GM21360 (cell line): ENCODE results near the gene ARHGEF3.
"Not testable (repeated sequence)": the region's sequence is repeated elsewhere in the genome, so short reads cannot be mapped to it uniquely, and the experiment has no call there.

Experiments
- ATAC-seq: cut with Tn5 transposase; IDR thresholded peaks from one replicate; pipeline ENCODE4 v1.9.1; 2021; ENCODE audit warnings: mild to moderate bottlenecking, moderate library complexity; ENCODE audit not compliant: unreplicated experiment

Gene ARHGEF3

DNA sequence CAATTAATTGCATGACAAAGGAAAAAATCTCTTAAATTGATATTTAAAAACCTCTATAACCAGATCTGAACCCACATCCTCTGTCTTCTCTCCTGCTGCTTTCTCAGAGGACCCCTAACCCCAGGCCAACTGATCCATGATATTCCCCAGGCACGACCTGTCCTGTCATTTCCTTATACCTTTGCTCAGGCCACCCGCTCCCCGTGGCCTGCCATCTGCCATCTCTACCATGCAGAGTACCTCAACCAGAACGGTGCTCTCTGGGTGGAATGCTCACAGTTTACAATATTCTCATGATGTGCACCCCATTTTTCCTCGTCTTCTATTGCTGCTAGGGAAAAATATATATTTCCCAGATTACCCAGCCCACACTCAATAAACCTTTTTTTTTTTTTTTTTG lies 57.7 kb downstream of the ARHGEF3 start:
- no peak for ATAC-seq

DNA sequence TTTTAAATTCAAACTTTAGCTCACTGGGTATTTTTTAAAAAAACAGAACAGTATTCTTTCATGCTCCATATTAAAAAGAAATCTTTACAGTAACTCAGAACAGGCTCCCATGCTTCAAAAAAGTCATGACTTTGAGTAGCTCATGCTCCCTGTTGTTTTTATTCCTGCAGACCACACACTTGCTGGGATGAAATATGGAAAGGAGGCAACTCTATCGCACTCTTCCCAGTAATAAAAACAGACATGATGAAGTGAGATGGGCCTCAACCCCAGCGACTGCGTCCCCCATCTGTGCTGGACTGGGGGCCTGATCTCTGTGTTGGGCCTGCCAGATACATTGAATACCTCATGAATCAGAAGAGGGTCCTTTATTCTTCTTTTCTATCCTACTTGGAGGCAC lies 58.9 kb downstream of the ARHGEF3 start:
- ATAC-seq = no peak

DNA sequence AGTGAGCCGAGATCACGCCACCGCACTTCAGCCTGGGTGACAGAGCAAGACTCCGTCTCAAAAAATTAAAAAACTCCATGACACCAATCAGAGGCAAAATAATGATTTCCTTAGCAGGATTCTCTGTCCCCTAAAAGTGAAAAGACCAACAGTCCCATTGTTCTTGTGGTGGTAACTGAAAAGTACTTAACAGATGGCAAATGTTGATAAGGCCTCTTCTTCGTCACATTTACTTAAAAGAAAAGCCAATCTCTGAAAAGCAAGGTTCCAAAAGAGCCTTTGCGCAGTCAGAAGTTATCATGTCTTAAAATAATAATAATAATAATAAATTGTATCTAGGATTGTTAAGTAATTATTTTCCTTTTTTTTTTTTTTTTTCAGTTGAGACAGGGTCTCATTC lies 62.7 kb downstream of the ARHGEF3 start:
- ATAC-seq = no peak

DNA sequence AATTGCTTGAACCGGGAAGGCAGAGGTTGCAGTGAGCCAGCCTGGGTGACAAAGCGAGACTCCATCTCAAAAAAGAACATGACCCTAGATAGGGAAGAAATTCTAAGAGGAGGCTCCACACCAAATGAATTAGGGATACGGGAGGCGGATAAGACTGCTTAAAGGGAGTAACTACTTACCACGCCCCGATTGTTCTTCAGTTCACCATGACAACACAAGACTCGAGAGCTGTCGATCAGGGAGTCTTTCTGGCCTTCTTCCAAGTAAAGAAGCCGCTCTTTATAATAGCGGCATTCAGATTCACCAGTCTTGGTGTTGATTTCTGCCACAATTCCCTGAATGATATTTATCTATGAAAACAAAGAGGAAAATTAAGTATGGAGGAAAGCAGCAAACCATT lies 64.7 kb downstream of the ARHGEF3 start:
- no peak for ATAC-seq

DNA sequence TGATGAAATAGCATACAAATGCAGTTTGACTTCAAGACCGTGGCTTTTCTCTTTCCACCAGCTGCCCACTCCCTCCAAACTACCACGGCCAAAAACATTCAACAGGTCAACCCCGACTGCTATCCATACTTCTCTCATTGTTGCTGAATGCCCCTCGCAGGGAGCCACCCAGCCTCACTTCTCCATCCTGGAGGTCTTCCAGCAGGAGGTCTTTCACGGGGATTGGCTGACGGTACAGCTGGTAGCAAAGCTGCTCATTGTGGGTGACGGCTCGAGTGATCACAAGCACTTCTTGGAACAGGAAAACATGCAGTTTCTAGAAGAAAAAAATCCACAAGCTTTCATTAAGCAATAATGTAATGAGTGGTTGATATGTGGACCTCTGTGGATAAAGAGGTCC lies 69.6 kb downstream of the ARHGEF3 start:
- no peak for ATAC-seq

DNA sequence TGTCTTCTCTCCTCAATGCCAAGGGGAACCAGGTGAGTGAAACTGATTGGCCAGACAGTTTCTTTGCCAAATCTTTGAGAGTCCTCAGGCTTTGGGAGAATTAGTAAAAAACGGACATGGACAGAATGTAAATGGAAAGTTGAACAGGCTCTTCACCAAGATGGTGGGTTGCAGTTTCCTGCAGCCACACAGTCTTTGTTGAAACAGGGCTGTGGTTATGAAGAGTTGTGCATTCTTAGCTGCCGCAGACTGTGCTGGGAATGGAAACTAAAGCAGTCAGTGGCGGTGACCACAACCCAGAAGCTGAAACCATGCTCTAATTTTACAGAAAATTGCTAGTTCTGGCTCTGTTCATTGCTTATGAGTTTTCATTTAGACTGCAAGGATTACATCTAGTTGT lies 76.6 kb downstream of the ARHGEF3 start:
- ATAC-seq = peak; percentile 96

DNA sequence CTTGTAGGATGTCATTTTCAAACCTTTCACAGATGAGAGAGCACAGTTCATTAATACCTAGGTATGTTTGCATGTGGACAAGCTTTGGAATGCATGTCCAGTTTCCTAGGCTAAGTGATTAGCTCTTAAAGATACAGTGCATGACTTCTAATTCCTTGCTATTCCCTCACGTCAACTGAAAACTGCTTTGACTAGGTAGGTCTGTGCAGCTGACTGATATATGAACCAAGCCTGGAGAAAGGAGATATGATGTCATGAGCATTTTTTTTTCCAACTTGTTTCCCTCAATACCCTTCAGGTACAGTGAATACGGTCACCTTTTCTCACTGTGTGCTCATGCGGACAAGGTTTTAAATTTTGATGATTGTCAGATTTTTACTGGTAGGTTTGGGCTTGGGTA lies 77.1 kb downstream of the ARHGEF3 start:
- no peak for ATAC-seq

DNA sequence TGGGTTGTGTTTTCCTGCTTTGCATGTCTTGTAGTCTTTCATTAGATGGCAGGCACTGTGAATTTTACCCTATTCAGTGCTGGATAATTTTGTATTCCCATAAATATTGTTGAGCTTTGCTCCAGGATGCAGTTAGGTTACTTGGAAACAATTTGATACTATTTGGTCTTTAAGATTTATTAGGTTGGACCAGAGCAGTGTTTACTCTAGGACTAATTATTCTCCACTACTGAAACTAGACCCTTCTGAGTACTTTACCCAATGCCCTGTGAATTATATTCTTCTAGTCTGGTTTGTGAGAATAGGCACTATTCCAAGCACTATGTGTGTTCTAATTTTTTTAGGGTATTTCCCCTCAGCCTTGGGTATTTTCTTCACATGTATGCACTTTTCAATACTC lies 80.9 kb downstream of the ARHGEF3 start:
- ATAC-seq = no peak

DNA sequence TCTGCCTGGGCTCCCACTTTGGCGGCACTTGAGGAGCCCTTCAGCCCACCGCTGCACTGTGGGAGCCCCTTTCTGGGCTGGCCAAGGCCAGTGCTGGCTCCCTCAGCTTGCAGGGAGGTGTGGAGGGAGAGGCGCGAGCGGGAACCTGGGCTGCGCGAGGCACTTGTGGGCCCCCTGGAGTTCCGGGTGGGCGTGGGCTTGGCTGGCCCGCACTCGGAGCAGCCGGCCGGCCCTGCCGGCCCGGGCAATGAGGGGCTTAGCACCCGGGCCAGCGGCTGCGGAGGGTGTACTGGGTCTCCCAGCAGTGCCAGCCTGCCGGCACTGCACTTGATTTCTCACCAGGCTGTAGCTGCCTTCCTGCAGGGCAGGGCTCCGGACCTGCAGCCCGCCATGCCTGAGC lies 82.9 kb downstream of the ARHGEF3 start:
- ATAC-seq = not testable (repeated sequence)

DNA sequence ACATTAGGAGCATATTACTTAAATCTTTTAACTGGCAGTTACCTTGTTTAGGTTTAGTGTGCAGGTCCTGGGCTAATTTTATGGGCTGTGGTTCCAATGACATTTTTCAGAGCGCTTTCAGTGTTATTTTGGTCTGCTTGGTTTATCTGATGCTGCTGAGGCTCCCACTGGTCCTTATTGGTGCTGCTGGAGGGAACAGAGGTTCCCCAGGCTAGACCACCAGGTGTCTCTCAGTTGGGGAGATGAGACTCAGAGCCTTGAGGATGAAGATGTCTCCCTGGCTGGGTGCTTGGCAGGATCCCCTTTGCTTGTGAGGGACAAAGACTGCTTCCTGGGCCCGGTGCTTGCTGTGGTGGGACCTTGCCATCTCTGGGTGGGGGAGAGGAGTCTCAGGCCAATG lies 90.4 kb downstream of the ARHGEF3 start:
- ATAC-seq = no peak

DNA sequence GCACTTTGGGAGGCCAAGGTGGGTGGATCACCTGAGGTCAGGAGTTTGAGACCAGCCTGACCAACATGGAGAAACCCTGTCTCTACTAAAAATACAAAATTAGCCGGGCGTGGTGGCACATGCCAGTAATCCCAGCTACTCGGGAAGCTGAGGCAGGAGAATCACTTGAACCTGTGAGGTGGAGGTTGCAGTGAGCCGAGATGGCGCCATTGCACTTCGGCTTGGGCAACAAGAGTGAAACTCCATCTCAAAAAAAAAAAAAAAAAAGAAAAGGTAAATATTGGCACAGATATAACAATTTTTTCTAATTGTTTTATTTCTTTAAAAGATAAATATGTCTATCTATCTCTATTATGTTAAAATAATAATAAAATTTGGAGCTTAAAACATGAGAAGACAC lies 94.3 kb downstream of the ARHGEF3 start:
- not testable (repeated sequence) for ATAC-seq

DNA sequence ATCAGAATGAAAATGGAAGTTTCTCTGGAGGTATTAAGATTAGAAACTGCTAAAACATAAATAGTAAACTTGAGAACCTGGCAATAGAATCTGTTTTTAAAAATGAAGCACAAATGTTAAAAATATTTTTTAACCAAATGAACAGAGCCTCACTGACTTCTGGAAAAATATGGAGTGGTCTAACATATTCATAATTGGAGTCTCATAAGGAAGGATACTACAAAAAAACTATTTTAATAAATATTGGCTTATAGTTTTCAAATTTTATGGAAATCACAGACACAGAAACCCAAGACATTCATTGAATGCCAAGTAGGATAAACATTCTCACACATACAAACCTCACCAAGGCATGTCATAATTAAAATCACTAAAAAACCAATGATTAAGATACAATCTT lies 95.1 kb downstream of the ARHGEF3 start:
- ATAC-seq = no peak

DNA sequence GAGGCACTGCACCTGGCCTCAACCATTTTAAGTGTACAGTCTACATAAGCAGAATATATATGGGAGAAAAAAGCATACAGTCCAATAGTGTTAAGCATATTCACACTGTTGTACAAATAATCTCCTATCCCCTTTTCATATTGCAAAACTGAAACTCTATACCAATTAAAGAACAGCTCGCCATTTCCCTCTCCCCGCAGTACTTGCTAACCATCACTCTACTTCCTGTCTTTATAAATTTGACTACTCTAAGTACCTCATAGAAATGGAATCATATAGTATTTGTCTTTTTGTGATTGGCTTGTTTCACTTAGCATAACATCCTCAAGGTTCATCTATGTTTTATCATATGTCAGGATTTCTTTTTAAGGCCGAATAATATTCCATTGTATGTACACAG lies 97.0 kb downstream of the ARHGEF3 start:
- ATAC-seq = no peak

DNA sequence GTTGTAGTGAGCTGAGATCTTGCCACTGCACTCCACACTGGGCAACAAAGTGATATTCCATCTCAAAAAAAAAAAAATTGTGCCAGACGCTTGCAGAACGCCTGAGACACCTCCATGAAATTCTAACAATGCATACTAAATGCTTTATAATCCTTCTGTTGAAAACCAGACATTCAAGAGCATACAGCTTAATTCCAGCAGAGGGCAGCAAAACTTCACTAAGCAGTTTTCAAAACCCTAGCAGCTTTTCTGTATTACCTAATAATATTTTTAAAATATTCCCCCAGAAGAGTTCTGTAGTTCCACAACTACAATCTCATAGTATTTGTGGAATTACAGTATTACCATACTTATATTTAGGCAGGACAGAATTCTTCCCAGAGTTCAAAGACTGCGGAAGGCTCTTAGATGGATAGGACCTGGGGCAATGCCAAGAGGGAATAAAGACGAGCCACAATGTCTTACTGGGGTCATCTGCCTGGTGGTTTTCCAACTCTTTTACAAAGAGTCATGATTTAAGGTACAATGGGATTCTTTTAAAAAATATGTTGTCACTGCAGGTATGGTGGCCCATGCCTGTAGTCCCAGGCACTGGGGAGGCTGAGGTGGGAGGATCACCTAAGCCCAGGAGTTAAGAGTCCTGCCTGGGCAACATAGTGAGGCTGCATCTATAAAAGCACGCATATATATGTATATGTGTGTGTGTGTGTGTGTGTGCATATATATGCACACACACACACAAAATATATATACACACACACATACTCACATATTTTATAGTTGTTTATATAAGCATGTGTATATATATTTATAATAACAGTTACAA lies 99.0 kb downstream of the ARHGEF3 start:
- no peak for ATAC-seq

DNA sequence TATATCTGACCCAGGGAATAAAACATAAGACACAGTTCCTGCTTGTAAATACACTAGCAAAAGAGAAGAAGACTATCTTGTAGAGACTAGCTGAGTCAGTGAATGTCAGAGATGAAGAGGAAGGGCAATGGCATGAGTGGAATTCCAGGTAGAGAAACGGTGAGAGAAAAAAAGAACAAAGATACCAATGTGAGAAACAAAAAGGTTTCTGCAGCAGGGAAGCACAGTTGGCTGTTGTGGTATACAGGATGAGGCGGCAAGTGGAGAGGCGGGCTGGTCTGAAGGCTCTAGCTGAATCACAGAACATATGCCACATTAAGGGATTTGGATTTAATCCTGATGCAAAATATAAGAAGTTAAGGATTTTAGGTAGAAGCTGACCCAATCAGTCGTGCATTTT lies 101.6 kb downstream of the ARHGEF3 start:
- no peak for ATAC-seq

DNA sequence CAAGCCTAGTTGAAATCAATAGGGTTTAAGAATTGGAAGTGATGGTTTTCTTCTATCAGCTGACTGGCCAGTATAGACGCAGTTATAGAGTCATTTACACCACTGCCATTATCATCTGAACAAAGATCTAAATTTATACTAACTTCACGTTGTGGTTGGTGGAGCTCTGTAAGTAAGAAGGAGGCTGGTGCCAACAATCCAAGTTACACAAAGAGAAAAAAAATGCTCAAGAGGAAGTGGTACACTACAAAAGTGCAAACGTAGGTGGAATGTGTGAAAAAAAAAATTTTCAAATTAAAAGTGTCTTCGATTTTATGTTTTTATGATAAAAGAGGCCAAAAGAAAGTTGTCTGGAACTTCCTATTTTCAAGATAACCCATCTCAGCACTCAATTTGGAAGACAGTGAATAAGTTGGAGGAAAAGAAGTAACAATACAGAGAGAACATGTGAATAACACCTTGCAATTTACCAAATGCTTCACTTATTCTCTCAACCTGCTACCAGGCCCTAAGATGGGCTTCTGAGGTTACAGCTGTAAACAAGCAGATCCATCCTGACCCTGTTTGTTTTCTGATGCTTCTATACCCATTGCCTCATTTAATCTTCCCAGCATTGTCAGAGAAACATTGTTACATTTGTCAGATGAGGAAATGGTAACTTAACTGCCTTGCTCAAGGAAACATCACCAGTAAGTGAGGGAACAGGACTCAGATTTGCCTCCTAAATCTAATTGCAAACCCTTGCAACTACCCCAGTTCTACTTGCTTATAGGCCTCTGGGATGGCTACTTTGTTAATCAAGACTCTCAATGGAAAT lies 106.7 kb downstream of the ARHGEF3 start:
- ATAC-seq = no peak

DNA sequence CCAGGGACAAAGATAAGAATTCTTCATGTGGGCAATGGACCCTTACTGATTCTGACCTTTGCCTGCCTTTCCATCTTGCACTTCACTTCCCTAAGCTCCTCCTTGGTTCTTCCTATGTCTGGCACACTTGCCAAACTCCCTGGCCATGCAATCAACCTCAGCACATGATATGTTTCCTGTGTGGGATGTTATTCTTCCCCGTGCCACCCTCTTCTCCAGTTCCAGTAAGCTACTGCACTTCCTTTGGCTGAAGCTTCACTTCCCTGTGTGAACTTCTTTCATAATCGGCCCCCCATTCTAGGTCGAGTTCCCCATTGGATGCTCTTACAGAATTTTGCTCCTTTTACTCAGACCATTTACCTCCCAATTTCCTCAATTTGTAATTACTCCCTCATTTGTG lies 108.0 kb downstream of the ARHGEF3 start:
- no peak for ATAC-seq

DNA sequence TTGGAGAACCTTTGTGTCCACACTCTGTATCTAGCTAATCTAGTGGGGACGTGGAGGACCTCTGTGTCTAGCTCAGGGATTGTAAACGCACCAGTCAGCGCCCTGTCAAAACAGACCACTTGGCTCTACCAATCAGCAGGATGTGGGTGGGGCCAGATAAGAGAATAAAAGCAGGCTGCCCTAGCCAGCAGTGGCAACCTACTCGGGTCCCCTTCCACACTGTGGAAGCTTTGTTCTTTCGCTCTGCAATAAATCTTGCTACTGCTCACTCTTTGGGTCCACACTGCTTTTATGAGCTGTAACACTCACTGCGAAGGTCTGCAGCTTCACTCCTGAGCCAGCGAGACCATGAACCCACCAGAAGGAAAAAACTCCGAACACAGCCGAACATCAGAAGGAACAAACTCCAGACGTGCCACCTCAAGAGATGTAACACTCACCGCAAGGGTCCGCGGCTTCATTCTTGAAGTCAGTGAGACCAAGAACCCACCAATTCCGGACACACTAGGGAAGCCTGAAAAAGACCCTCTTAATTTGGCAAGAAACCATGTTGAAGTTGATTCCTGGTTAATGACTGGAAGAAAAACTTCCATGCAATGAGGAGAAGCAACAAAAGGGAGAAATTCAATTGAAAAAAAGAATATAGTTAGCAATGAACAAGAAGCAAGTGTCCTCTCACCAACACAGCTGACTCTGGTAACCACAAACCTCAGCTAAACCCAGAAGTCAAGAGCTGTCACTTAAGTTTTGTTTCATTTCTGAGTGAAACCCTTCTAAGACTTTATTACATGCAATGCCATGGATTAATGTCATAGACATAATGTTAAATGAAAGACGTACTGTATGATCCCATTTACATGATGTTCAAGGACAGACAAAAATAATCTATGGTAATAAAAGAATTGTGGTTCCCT lies 109.0 kb downstream of the ARHGEF3 start:
- not testable (repeated sequence) for ATAC-seq

DNA sequence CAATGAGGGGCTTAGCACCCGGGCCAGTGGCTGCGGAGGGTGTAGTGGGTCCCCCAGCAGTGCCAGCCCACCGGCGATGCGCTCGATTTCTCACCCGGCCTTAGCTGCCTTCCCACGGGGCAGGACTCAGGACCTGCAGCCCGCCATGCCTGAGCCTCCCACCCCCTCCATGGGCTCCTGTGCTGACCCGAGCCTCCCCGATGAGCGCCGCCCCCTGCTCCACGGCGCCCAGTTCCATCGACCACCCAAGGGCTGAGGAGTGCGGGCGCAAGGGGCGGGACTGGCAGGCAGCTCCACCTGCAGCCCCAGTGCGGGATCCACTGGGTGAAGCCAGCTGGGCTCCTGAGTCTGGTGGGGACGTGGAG lies 109.8 kb downstream of the ARHGEF3 start:
- ATAC-seq = not testable (repeated sequence)

DNA sequence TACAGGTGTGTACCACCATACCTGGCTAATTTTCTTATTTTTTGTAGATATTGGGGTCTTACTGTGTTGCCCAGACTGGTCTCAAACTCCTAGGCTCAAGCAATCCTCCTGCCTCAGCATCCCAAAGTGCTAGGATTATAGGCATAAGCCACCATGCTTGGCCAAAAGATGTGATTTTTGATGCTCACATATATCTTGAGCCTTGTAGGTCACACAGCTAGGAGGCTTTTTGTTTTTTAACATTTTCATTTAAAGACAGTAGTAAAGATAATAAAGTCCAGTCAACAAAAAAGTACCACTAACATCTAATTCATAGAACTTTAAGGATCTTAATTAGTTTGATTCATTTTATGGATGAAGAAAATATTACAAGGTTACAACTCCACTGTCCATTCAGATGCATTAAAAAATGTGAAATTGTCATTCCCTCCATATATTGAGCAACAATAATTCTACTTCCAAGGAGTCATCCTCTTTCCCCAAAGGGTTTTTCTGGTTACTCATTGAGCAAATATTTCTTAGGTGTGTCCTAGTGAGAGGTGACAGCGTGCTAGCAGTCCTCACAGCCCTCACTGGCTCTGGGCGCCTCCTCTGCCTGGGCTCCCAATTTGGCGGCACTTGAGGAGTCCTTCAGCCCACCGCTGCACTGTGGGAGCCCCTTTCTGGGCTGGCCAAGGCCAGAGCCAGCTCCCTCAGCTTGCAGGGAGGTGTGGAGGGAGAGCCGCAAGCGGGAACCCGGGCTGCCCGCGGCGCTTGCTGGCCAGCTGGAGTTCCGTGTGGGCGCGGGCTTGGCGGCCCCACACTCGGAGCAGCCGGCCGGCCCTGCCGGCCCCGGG lies 110.4 kb downstream of the ARHGEF3 start:
- ATAC-seq = no peak
